Activated naive CD8-positive, alpha-beta T cell treated with anti-CD3 and anti-CD28 coated beads, Interleukin-2, amount 50 U/mL, for 16 hours (primary cell): ENCODE measurements around the gene OR2AG2.
"Not testable (repeated sequence)": the region's sequence is repeated elsewhere in the genome, so short reads cannot be mapped to it uniquely, and the experiment has no call there.

Experiments used
- DNase-seq: peaks from one replicate; pipeline ENCODE4 v3.0.0-alpha.2; 2020; ENCODE audit warnings: low read depth, low spot score

Gene OR2AG2

GRCh38 chr11:6771926-6772893 is at the start of gene OR2AG2:
OR2AG2 (minus strand) TSS chr11:6771976; CDS start chr11:6768957, 3,019 bp downstream.
- no peak for DNase-seq

GRCh38 chr11:6818967-6819366 is 47.2 kb upstream of the OR2AG2 start:
- no peak for DNase-seq

- no peak for DNase-seq
These were observed 45.9 kb upstream of the OR2AG2 start for GRCh38 chr11:6817694-6818093.

- DNase-seq: no peak
These were observed 41.9 kb upstream of the OR2AG2 start for GRCh38 chr11:6813656-6814055.

GRCh38 chr11:6812390-6813005 is 40.7 kb upstream of the OR2AG2 start:
- DNase-seq: no peak

- DNase-seq: not testable (repeated sequence)
These were observed 29.3 kb upstream of the OR2AG2 start for GRCh38 chr11:6801075-6801474.

GRCh38 chr11:6799402-6799801 is 27.6 kb upstream of the OR2AG2 start, which contains the start of gene OR6A2:
OR6A2 (minus strand) TSS chr11:6799689; CDS start chr11:6795708, 3,981 bp downstream.
- DNase-seq: no peak

GRCh38 chr11:6794639-6795038 is 22.9 kb upstream of the OR2AG2 start:
- DNase-seq: no peak

- no peak for DNase-seq
These were observed 18.8 kb upstream of the OR2AG2 start for GRCh38 chr11:6790546-6790945.

- DNase-seq: no peak
These were observed 10.9 kb upstream of the OR2AG2 start, which contains the start of gene OR2AG1 for GRCh38 chr11:6782720-6783119. OR2AG1 (plus strand) TSS chr11:6783020; CDS start chr11:6785038, 2,018 bp downstream.

- no peak for DNase-seq
These were observed 9.1 kb upstream of the OR2AG2 start for GRCh38 chr11:6780829-6781228.

- no peak for DNase-seq
These were observed 6.7 kb upstream of the OR2AG2 start for GRCh38 chr11:6778518-6778917.

- DNase-seq: peak; percentile 17
These were observed 14.3 kb downstream of the OR2AG2 start for GRCh38 chr11:6757373-6757967.

GRCh38 chr11:6755953-6756347 is 15.8 kb downstream of the OR2AG2 start:
- DNase-seq: no peak

- DNase-seq: no peak
These were observed 16.3 kb downstream of the OR2AG2 start for GRCh38 chr11:6755303-6755952.

- no peak for DNase-seq
These were observed 24.6 kb downstream of the OR2AG2 start for GRCh38 chr11:6747097-6747668.

GRCh38 chr11:6746626-6747025 is 25.1 kb downstream of the OR2AG2 start:
- DNase-seq: no peak

- DNase-seq: no peak
These were observed 25.6 kb downstream of the OR2AG2 start for GRCh38 chr11:6746086-6746618.

- DNase-seq: no peak
These were observed 26.2 kb downstream of the OR2AG2 start for GRCh38 chr11:6745465-6746015.

- no peak for DNase-seq
These were observed 26.8 kb downstream of the OR2AG2 start for GRCh38 chr11:6745018-6745417.

- DNase-seq: no peak
These were observed 29.5 kb downstream of the OR2AG2 start for GRCh38 chr11:6742260-6742659.
